CD14-positive monocyte (primary cell): ENCODE data around the gene TMEM120B. TPM values are rescaled to one million over a fixed set of nuclear protein-coding genes. Genes with fewer than 3 reads are reported as not detected.

Source experiments
- DNase-seq, 3 donors: peaks; one replicate each; pipeline ENCODE4 v3.0.0-alpha.2; 2011 to 2022
- H2AFZ ChIP-seq: 2 replicates; pipeline ENCODE4 v1.6.0; 2012; ENCODE audit warnings: mild to moderate bottlenecking, low read depth, low read length, inconsistent platforms; ENCODE audit not compliant: insufficient read depth, poor library complexity, severe bottlenecking
- H3K27ac ChIP-seq, 2 donors: 1 replicate in 1 of 2; 2 replicates in 1 of 2; pipeline ENCODE4 v1.5.1; 2012 to 2013; ENCODE audit warnings: low read length in 2 of 2, control low read depth in 1 of 2, inconsistent platforms in 1 of 2, low read depth in 1 of 2, mild to moderate bottlenecking in 1 of 2
- H3K27me3 ChIP-seq, 2 donors: one replicate each; pipeline versions ENCODE4 v1.6.0 to v1.6.1; 2011 to 2013; ENCODE audit warnings: low read length in 2 of 2; ENCODE audit not compliant: control insufficient read depth in 2 of 2, insufficient read depth in 2 of 2
- H3K36me3 ChIP-seq, 2 donors: replicated peaks in 1 of 2; 1 replicate in 1 of 2; 2 replicates in 1 of 2; pipeline versions ENCODE4 v1.5.1 to v1.6.1; 2012 to 2013; ENCODE audit warnings: low read length in 2 of 2, control low read depth in 1 of 2, inconsistent platforms in 1 of 2, mild to moderate bottlenecking in 1 of 2; ENCODE audit not compliant: insufficient read depth in 2 of 2, control insufficient read depth in 1 of 2
- H3K4me1 ChIP-seq, 2 donors: 1 replicate in 1 of 2; 2 replicates in 1 of 2; pipeline versions ENCODE4 v1.5.1 to v1.6.1; 2012 to 2013; ENCODE audit warnings: low read length in 2 of 2, control low read depth in 1 of 2, inconsistent platforms in 1 of 2, mild to moderate bottlenecking in 1 of 2, moderate library complexity in 1 of 2; ENCODE audit not compliant: insufficient read depth in 2 of 2, control insufficient read depth in 1 of 2
- H3K4me2 ChIP-seq: replicated peaks from 2 replicates; pipeline ENCODE3; 2012; ENCODE audit warnings: low read length, moderate library complexity, mild to moderate bottlenecking; ENCODE audit not compliant: poor library complexity, severe bottlenecking; ENCODE audit errors: extremely low read depth
- H3K4me3 ChIP-seq, 3 experiments: fragments of 200-600 bp in 1 of 3; sonication (generic) in 1 of 3; replicated peaks in 1 of 3; 1 replicate in 2 of 3; 2 replicates in 1 of 3; pipeline ENCODE4 v1.5.1; 2011 to 2013; ENCODE audit warnings: low read length in 3 of 3, mild to moderate bottlenecking in 3 of 3, control low read depth in 2 of 3, low read depth in 2 of 3, inconsistent platforms in 1 of 3, moderate library complexity in 1 of 3
- H3K79me2 ChIP-seq: 2 replicates; pipeline ENCODE4 v1.6.0; 2012; ENCODE audit warnings: mild to moderate bottlenecking, control low read depth, inconsistent platforms, low read length, moderate library complexity; ENCODE audit not compliant: insufficient read depth
- H3K9ac ChIP-seq: 2 replicates; pipeline ENCODE4 v1.6.0; 2017; ENCODE audit warnings: low read length, mild to moderate bottlenecking; ENCODE audit not compliant: insufficient read depth, poor library complexity, severe bottlenecking
- H3K9me3 ChIP-seq, 2 donors: replicated peaks in 1 of 2; 1 replicate in 1 of 2; 2 replicates in 1 of 2; pipeline versions ENCODE4 v1.5.1 to v1.6.1; 2012 to 2013; ENCODE audit warnings: low read length in 2 of 2, control low read depth in 1 of 2; ENCODE audit not compliant: control insufficient read depth in 1 of 2, insufficient read depth in 1 of 2
- H4K20me1 ChIP-seq: 2 replicates; pipeline ENCODE4 v1.6.0; 2012; ENCODE audit warnings: mild to moderate bottlenecking, low read length, control low read depth, moderate library complexity; ENCODE audit not compliant: insufficient read depth
- H3K27ac Mint-ChIP-seq, 7 donors: one replicate each; pipeline ENCODE4 v1.8.0; 2020; ENCODE audit warnings: mild to moderate bottlenecking in 7 of 7, mixed read lengths in 7 of 7, moderate library complexity in 6 of 7, inconsistent platforms in 2 of 7
- H3K27me3 Mint-ChIP-seq, 3 donors: one replicate each; pipeline ENCODE4 v1.8.0; 2021 to 2022; ENCODE audit warnings: low read depth in 3 of 3, mild to moderate bottlenecking in 3 of 3, mixed read lengths in 3 of 3, moderate library complexity in 3 of 3, inconsistent platforms in 1 of 3
- H3K36me3 Mint-ChIP-seq, 2 donors: one replicate each; pipeline ENCODE4 v1.8.0; 2020; ENCODE audit warnings: mixed read lengths in 2 of 2, inconsistent platforms in 1 of 2, mild to moderate bottlenecking in 1 of 2
- H3K4me1 Mint-ChIP-seq: one replicate; pipeline ENCODE4 v1.8.0; 2020; ENCODE audit warnings: mild to moderate bottlenecking, mixed read lengths
- H3K4me3 Mint-ChIP-seq, 2 donors: one replicate each; pipeline ENCODE4 v1.8.0; 2020; ENCODE audit warnings: mild to moderate bottlenecking in 2 of 2, mixed read lengths in 2 of 2, moderate library complexity in 1 of 2
- H3K9me3 Mint-ChIP-seq, 7 donors: one replicate each; pipeline ENCODE4 v1.8.0; 2020 to 2022; ENCODE audit warnings: mixed read lengths in 7 of 7, mild to moderate bottlenecking in 6 of 7, moderate library complexity in 6 of 7, inconsistent platforms in 2 of 7
- CTCF ChIP-seq: fragments of 200-600 bp; IDR thresholded peaks from one replicate; pipeline ENCODE4 v1.8.0; 2022; ENCODE audit warnings: antibody characterized with exemption, mild to moderate bottlenecking
- WGBS: methylation state at CpG from one replicate; pipeline ENCODE4 v1.1.5; 2013; ENCODE audit warnings: missing lambda C conversion rate; ENCODE audit not compliant: insufficient coverage; 5-methylcytosine and 5-hydroxymethylcytosine counted together
- intact Hi-C, 2 donors: fragments of 100-400 bp; cut with micrococcal nuclease; formaldehyde crosslinking; loops; one replicate each; pipeline versions ENCODE4 v1.15.0 to v1.15.1; 2023
- polyA plus RNA-seq, 3 donors: library from polyadenylated mRNA; depleted of rRNA in 1 of 3; unstranded in 2 of 3; stranded (reverse) in 1 of 3; fragments of 300-500 nt in 2 of 3; fragments of >200 nt in 1 of 3; fragmentation: Illumina TruSeq in 2 of 3; gene quantifications; 1 replicate in 2 of 3; 2 replicates in 1 of 3; pipeline ENCODE4 v1.2.3, GENCODE V29; 2012 to 2021

Gene TMEM120B
- polyA plus RNA-seq, 3 donors, result 0.65 to 2.4 (median 1.1) TPM

- Histone ChIP-seq H3K27ac (peak within 1 kb of the TSS; percentile 49 to 67), H3K27me3 (no peaks in the 10 kb centered on the region), H2AFZ (peak within 1 kb of the TSS; percentile 85), H3K9me3 (no peaks in the 10 kb centered on the region), H3K9ac (peak within 1 kb of the TSS; percentile 81), H3K4me3 (peak within 1 kb of the TSS; percentile 59 to 82 (median 64)), H3K4me2 (peak within 1 kb of the TSS; percentile 90), H3K36me3 (peaks cover 24 to 25% of the 10 kb centered on the region in 2 donors), H3K4me1 (peaks cover 87 to 98% of the 10 kb centered on the region in 2 donors), H3K79me2 (peaks cover 58% of the 10 kb centered on the region), H4K20me1 (peaks cover 41% of the 10 kb centered on the region)
- peak within 1 kb of the TSS; percentile 88 to 98 (median 93) for H3K27ac Mint-ChIP-seq
- H3K36me3 Mint-ChIP-seq, result peaks cover 21 to 40% of the 10 kb centered on the region in 2 donors
- peaks cover 0 to 3% (median 0%) of the 10 kb centered on the region in 7 donors for H3K9me3 Mint-ChIP-seq
- no peak for TF ChIP-seq CTCF
- peaks cover 67% of the 10 kb centered on the region for H3K4me1 Mint-ChIP-seq
- peak in 2 of 3 donors; percentile 57 to 65 for DNase-seq
- peaks cover 0 to 2% (median 0%) of the 10 kb centered on the region in 3 donors for H3K27me3 Mint-ChIP-seq
- intact Hi-C loops, result loop anchor here (5.0 to 10.0 kb wide), 4 partner anchors 96 to 291 kb away; partner anchors contain the start of gene ORAI1 (in 1 of the 2)
- peak within 1 kb of the TSS; percentile 81 to 89 for H3K4me3 Mint-ChIP-seq
- 0% methylated on average over 36 of the region's 36 CpGs for WGBS
Observed at GRCh38 chr12:121793440-121793837, 80.9 kb downstream of the TMEM120B start, which contains the start of gene RHOF. RHOF (minus strand) TSS chr12:121793688; CDS start chr12:121793633, 55 bp downstream.

GRCh38 chr12:121793838-121794533 is 81.4 kb downstream of the TMEM120B start:
- H3K27me3 Mint-ChIP-seq, result peaks cover 0 to 2% (median 0%) of the 10 kb centered on the region in 3 donors
- Histone ChIP-seq H3K4me3 (peak overlapping the region; percentile 59 to 82 (median 64)), H3K36me3 (peaks cover 28 to 30% of the 10 kb centered on the region in 2 donors), H3K27ac (peak overlapping the region; percentile 49 to 67), H3K9ac (peak overlapping the region; percentile 81), H3K4me1 (peaks cover 87 to 98% of the 10 kb centered on the region in 2 donors), H3K27me3 (no peaks in the 10 kb centered on the region), H3K79me2 (peaks cover 60% of the 10 kb centered on the region), H3K4me2 (peak overlapping the region; percentile 90), H2AFZ (peak overlapping the region; percentile 85), H4K20me1 (peaks cover 47% of the 10 kb centered on the region), H3K9me3 (no peaks in the 10 kb centered on the region)
- peak; percentile 95 for TF ChIP-seq CTCF
- peak overlapping the region; percentile 88 to 98 (median 93) for H3K27ac Mint-ChIP-seq
- intact Hi-C loops, result loop anchor here (1.0 to 10.0 kb wide), 7 partner anchors 18 to 291 kb away; partner anchors contain the start of genes ORAI1 (in 1 of the 2) and PSMD9 (in 1 of the 2)
- peaks cover 26 to 44% of the 10 kb centered on the region in 2 donors for H3K36me3 Mint-ChIP-seq
- peaks cover 0 to 3% (median 0%) of the 10 kb centered on the region in 7 donors for H3K9me3 Mint-ChIP-seq
- peak; percentile 89 to 95 (median 93) for DNase-seq
- H3K4me1 Mint-ChIP-seq, result peaks cover 67% of the 10 kb centered on the region
- WGBS, result 1% methylated on average over 49 of the region's 59 CpGs
- peak overlapping the region; percentile 81 to 89 for H3K4me3 Mint-ChIP-seq
